Renal pelvis (tissue), 4 donors: ENCODE data around the gene NFS1. TPM values are rescaled to one million over a fixed set of nuclear protein-coding genes. Genes with fewer than 3 reads are reported as not detected.

Experiments used
- DNase-seq: peaks from one replicate; pipeline ENCODE4 v3.0.0-alpha.2; 2013
- polyA plus RNA-seq, 3 donors: library from polyadenylated mRNA; unstranded; fragments of 120-200 nt; gene quantifications; one replicate each; pipeline ENCODE4 v1.2.1, GENCODE V29; 2013; ENCODE audit not compliant: insufficient read length in 3 of 3

Gene NFS1
- polyA plus RNA-seq, 3 donors: 27.3 to 31.6 (median 31.1) TPM

- no peak for DNase-seq
These were observed 48.5 kb downstream of the NFS1 start for GRCh38 chr20:35650632-35651031.

- DNase-seq: no peak
These were observed 50.3 kb downstream of the NFS1 start for GRCh38 chr20:35648836-35649235.

- DNase-seq: no peak
These were observed 54.3 kb downstream of the NFS1 start for GRCh38 chr20:35644806-35645205.

GRCh38 chr20:35643045-35643444 lies 56.1 kb downstream of the NFS1 start:
- DNase-seq: no peak

GRCh38 chr20:35641743-35642142 lies 57.4 kb downstream of the NFS1 start:
- no peak for DNase-seq

GRCh38 chr20:35640724-35641123 lies 58.4 kb downstream of the NFS1 start:
- DNase-seq: no peak

- no peak for DNase-seq
These were observed 60.4 kb downstream of the NFS1 start for GRCh38 chr20:35638751-35639150.

GRCh38 chr20:35637276-35637675 lies 61.9 kb downstream of the NFS1 start:
- no peak for DNase-seq

GRCh38 chr20:35636095-35636494 lies 63.1 kb downstream of the NFS1 start:
- no peak for DNase-seq

GRCh38 chr20:35635652-35636051 lies 63.5 kb downstream of the NFS1 start:
- no peak for DNase-seq

- no peak for DNase-seq
These were observed 66.5 kb downstream of the NFS1 start for GRCh38 chr20:35632539-35633115.

GRCh38 chr20:35630636-35631035 lies 68.5 kb downstream of the NFS1 start:
- no peak for DNase-seq

- no peak for DNase-seq
These were observed 69.6 kb downstream of the NFS1 start for GRCh38 chr20:35629427-35630145.

GRCh38 chr20:35627121-35627520 lies 72.0 kb downstream of the NFS1 start:
- DNase-seq: no peak

GRCh38 chr20:35626386-35627001 lies 72.7 kb downstream of the NFS1 start:
- no peak for DNase-seq

GRCh38 chr20:35625584-35626385 lies 73.4 kb downstream of the NFS1 start:
- no peak for DNase-seq

- DNase-seq: no peak
These were observed 77.6 kb downstream of the NFS1 start for GRCh38 chr20:35621560-35621946.

- no peak for DNase-seq
These were observed 78.2 kb downstream of the NFS1 start for GRCh38 chr20:35620818-35621559.

GRCh38 chr20:35619196-35620095 lies 79.7 kb downstream of the NFS1 start:
- peak; percentile 81 for DNase-seq

GRCh38 chr20:35618263-35619131 lies 80.7 kb downstream of the NFS1 start:
- DNase-seq: peak; percentile 11
